Heart left ventricle (tissue), 13 donors: ENCODE data around the gene HEBP1.

ENCODE experiments used
- CTCF ChIP-seq, 12 donors: fragments of 200-600 bp; sonication (generic) in 4 of 12; IDR thresholded peaks; one replicate each; pipeline versions ENCODE4 v1.5.0 to v1.8.0; 2018 to 2022; ENCODE audit warnings: antibody characterized with exemption in 12 of 12, mild to moderate bottlenecking in 5 of 12
- POLR2A ChIP-seq, 2 donors: fragments of 450-650 bp; IDR thresholded peaks; one replicate each; pipeline ENCODE4 v1.6.1; 2017; ENCODE audit warnings: antibody characterized with exemption in 2 of 2, mild to moderate bottlenecking in 2 of 2, moderate library complexity in 2 of 2
- donor health status: ischemic (EF 13 %, LVEDD 7.1; RV severe dilation, severe dysfunction).
- donor health status: DM: no; HTN: yes; CAD: no.
- donor health status: DM: no; HTN: no; CAD: no.
- donor health status: ischemic (EF 25% LVEDD 6.9; RV normal size, moderate dysfunction).
- donor health status: ischemic (EF 25% LVEDD 5.7; RV mildly dilated, moderate dysfunction).
- donor health status: ischemic (EF 35%, LVEDD 5.7; RV mildly dilated, moderate dysfunction).
- donor health status: nonischemic (EF 11% LVEDD 7.7; RV severe dilation, severe dysfunction).
- donor health status: DM: yes; HTN: yes; CAD: no.
- donor health status: PGD.
- donor health status: ischemic (EF 29% LVEDD 5.4; RV normal size, mild dysfunction).
- donor health status: nonischemic (EF 23%, LVEDD 6.1; RV moderate dilation, normal function).

GRCh38 chr12:12987421-12987820 is 12.6 kb downstream of the HEBP1 start:
- TF ChIP-seq POLR2A (IDR thresholded peaks at IDR 0.05) (no peak), CTCF (IDR thresholded peaks at IDR 0.05) (no peak)
